ENCODE data around the gene LONP2.

LONP2 gene

GRCh38 chr16:48317026-48317425 is 72.9 kb downstream of the LONP2 start:
- Histone ChIP-seq H3K36me3 (ENCODE audit: insufficient read depth, low read length) (peaks cover 9% of the 10 kb centered on the region; the same call in 1 of the 2 replicates), H3F3A (ENCODE audit: insufficient read depth, low read length) (no peaks in the 10 kb centered on the region), H3K9ac (ENCODE audit: low read length) (no peak overlapping the region), H2AFZ (ENCODE audit: low read length) (no peak overlapping the region), H3K4me2 (ENCODE audit: low read length) (no peak overlapping the region), H4K20me1 (ENCODE audit: insufficient read depth, low read length) (no peaks in the 10 kb centered on the region), H3K27ac (ENCODE audit: low read depth, low read length, poor library complexity, severe bottlenecking) (no peak overlapping the region), H3K4me1 (ENCODE audit: insufficient read depth, low read length, severe bottlenecking) (peaks cover 16% of the 10 kb centered on the region), H3K79me2 (ENCODE audit: insufficient read depth, low read length) (no peaks in the 10 kb centered on the region), H3K4me3 (ENCODE audit: low read depth, low read length, poor library complexity, severe bottlenecking) (no peak overlapping the region), H3K9me3 (ENCODE audit: low read length) (no peaks in the 10 kb centered on the region), H3K9me2 (ENCODE audit: low read depth, low read length) (no peaks in the 10 kb centered on the region), H3K27me3 (ENCODE audit: insufficient read depth, low read length) (no peaks in the 10 kb centered on the region)
- no peak for TF ChIP-seq EZH2 (IDR thresholded peaks at IDR 0.05; ENCODE audit: borderline replicate concordance, low read length)
- TF ChIP-seq, protein P1, sequence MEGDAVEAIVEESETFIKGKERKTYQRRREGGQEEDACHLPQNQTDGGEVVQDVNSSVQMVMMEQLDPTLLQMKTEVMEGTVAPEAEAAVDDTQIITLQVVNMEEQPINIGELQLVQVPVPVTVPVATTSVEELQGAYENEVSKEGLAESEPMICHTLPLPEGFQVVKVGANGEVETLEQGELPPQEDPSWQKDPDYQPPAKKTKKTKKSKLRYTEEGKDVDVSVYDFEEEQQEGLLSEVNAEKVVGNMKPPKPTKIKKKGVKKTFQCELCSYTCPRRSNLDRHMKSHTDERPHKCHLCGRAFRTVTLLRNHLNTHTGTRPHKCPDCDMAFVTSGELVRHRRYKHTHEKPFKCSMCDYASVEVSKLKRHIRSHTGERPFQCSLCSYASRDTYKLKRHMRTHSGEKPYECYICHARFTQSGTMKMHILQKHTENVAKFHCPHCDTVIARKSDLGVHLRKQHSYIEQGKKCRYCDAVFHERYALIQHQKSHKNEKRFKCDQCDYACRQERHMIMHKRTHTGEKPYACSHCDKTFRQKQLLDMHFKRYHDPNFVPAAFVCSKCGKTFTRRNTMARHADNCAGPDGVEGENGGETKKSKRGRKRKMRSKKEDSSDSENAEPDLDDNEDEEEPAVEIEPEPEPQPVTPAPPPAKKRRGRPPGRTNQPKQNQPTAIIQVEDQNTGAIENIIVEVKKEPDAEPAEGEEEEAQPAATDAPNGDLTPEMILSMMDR (IDR thresholded peaks at IDR 0.05; ENCODE audit: low read length), result no peak

GRCh38 chr16:48317614-48318315 is 73.7 kb downstream of the LONP2 start:
- no peak overlapping the region for H3K9ac ChIP-seq (ENCODE audit: low read length)
- no peaks in the 10 kb centered on the region for H3K9me2 ChIP-seq (ENCODE audit: low read depth, low read length)
- H3K79me2 ChIP-seq (ENCODE audit: insufficient read depth, low read length), result no peaks in the 10 kb centered on the region
- no peaks in the 10 kb centered on the region for H3K9me3 ChIP-seq (ENCODE audit: low read length)
- no peak for TF ChIP-seq EZH2 (IDR thresholded peaks at IDR 0.05; ENCODE audit: borderline replicate concordance, low read length)
- TF ChIP-seq, protein P1 (IDR thresholded peaks at IDR 0.05; ENCODE audit: low read length), result no peak
- no peak overlapping the region for H2AFZ ChIP-seq (ENCODE audit: low read length)
- no peak overlapping the region for H3K4me3 ChIP-seq (ENCODE audit: low read depth, low read length, poor library complexity, severe bottlenecking)
- H3F3A ChIP-seq (ENCODE audit: insufficient read depth, low read length), result no peaks in the 10 kb centered on the region
- H3K4me2 ChIP-seq (ENCODE audit: low read length), result no peak overlapping the region
- no peaks in the 10 kb centered on the region for H4K20me1 ChIP-seq (ENCODE audit: insufficient read depth, low read length)
- no peak overlapping the region for H3K27ac ChIP-seq (ENCODE audit: low read depth, low read length, poor library complexity, severe bottlenecking)
- H3K36me3 ChIP-seq (ENCODE audit: insufficient read depth, low read length), result peaks cover 6% of the 10 kb centered on the region; the same call in 1 of the 2 replicates
- peaks cover 16% of the 10 kb centered on the region for H3K4me1 ChIP-seq (ENCODE audit: insufficient read depth, low read length, severe bottlenecking)
- H3K27me3 ChIP-seq (ENCODE audit: insufficient read depth, low read length), result no peaks in the 10 kb centered on the region

- TF ChIP-seq EZH2 (IDR thresholded peaks at IDR 0.05; ENCODE audit: borderline replicate concordance, low read length), result no peak
- TF ChIP-seq, protein P1 (IDR thresholded peaks at IDR 0.05; ENCODE audit: low read length), result no peak
- Histone ChIP-seq H3K9me2 (ENCODE audit: low read depth, low read length) (no peaks in the 10 kb centered on the region), H3K9ac (ENCODE audit: low read length) (no peak overlapping the region), H3K9me3 (ENCODE audit: low read length) (no peaks in the 10 kb centered on the region), H3F3A (ENCODE audit: insufficient read depth, low read length) (no peaks in the 10 kb centered on the region), H3K36me3 (ENCODE audit: insufficient read depth, low read length) (no peaks in the 10 kb centered on the region), H3K4me2 (ENCODE audit: low read length) (peak overlapping the region; percentile 23; the same call in 1 of the 2 replicates), H2AFZ (ENCODE audit: low read length) (no peak overlapping the region), H3K79me2 (ENCODE audit: insufficient read depth, low read length) (no peaks in the 10 kb centered on the region), H3K4me3 (ENCODE audit: low read depth, low read length, poor library complexity, severe bottlenecking) (no peak overlapping the region), H3K27ac (ENCODE audit: low read depth, low read length, poor library complexity, severe bottlenecking) (peak overlapping the region; percentile 23), H4K20me1 (ENCODE audit: insufficient read depth, low read length) (no peaks in the 10 kb centered on the region), H3K27me3 (ENCODE audit: insufficient read depth, low read length) (no peaks in the 10 kb centered on the region), H3K4me1 (ENCODE audit: insufficient read depth, low read length, severe bottlenecking) (peaks cover 16% of the 10 kb centered on the region)
These were observed 74.5 kb downstream of the LONP2 start for GRCh38 chr16:48318630-48319029.
